Cardiac muscle cell (in vitro differentiated cells and primary cell): Measurements from ENCODE around the gene NECTIN2. TPM values are rescaled to one million over a fixed set of nuclear protein-coding genes. Genes with fewer than 3 reads are reported as not detected.

Experiments used
- DNase-seq, 2 donors: peaks; one replicate each; pipeline versions ENCODE4 v3.0.0 to v3.0.0-alpha.2; 2010 to 2017; ENCODE audit warnings: low read depth in 1 of 2, low spot score in 1 of 2
- H3K27ac ChIP-seq: fragments of 200-600 bp; sonication (generic); 2 replicates; pipeline ENCODE4 v1.5.1; 2016
- H3K27me3 ChIP-seq: fragments of 200-600 bp; sonication (generic); 2 replicates; pipeline ENCODE4 v1.6.0; 2016; ENCODE audit warnings: control low read depth
- H3K36me3 ChIP-seq: fragments of 200-600 bp; sonication (generic); 2 replicates; pipeline ENCODE4 v1.5.1; 2016; ENCODE audit warnings: control low read depth
- H3K4me1 ChIP-seq: fragments of 200-600 bp; sonication (generic); 2 replicates; pipeline ENCODE4 v1.8.1; 2017; ENCODE audit warnings: low read depth, mild to moderate bottlenecking, mixed run types
- H3K4me3 ChIP-seq: fragments of 200-600 bp; sonication (generic); 2 replicates; pipeline ENCODE4 v1.5.1; 2016; ENCODE audit warnings: mild to moderate bottlenecking
- H3K9me3 ChIP-seq: fragments of 200-600 bp; sonication (generic); 2 replicates; pipeline ENCODE4 v1.5.1; 2017; ENCODE audit warnings: low read depth, mild to moderate bottlenecking, control low read depth
- polyA plus RNA-seq: library from polyadenylated mRNA; unstranded; fragments of >200 nt; fragmentation: Nextera tagmentation; extraction: Ambion mirVana; gene quantifications from 2 replicates; pipeline ENCODE4 v1.2.1, GENCODE V29; 2016
- total RNA-seq: library from RNA; depleted of rRNA; stranded (reverse); fragments of >200 nt; gene quantifications from 2 replicates; pipeline ENCODE4 v1.2.3, GENCODE V29; 2016
- TF ChIP-seq, protein P1 (sequence below): IDR thresholded peaks from 2 replicates; pipeline ENCODE4 v1.5.1; 2012; ENCODE audit warnings: low read depth, mild to moderate bottlenecking, low read length

NECTIN2 gene
- total and polyA plus RNA-seq, 2 experiments from 2014 or later, result 144 to 156 TPM

DNA sequence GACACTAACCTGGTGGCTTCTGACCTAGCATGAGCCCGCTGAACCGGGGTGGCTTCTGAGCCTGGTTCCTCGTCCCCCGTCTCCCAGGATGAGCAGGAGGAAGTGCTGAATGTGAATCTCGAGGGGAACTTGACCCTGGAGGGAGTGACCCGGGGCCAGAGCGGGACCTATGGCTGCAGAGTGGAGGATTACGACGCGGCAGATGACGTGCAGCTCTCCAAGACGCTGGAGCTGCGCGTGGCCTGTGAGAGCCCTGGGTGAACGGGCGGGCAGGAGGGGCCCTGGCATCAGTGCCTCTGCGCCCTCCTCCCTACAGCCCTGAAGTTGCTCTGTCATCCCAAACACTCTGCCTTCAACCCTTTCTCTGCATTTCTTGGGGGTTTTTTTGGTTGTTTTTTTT, 31.6 kb upstream of the NECTIN2 start:
- no peaks in the 10 kb centered on the region for H3K27me3 ChIP-seq
- TF ChIP-seq, protein P1, sequence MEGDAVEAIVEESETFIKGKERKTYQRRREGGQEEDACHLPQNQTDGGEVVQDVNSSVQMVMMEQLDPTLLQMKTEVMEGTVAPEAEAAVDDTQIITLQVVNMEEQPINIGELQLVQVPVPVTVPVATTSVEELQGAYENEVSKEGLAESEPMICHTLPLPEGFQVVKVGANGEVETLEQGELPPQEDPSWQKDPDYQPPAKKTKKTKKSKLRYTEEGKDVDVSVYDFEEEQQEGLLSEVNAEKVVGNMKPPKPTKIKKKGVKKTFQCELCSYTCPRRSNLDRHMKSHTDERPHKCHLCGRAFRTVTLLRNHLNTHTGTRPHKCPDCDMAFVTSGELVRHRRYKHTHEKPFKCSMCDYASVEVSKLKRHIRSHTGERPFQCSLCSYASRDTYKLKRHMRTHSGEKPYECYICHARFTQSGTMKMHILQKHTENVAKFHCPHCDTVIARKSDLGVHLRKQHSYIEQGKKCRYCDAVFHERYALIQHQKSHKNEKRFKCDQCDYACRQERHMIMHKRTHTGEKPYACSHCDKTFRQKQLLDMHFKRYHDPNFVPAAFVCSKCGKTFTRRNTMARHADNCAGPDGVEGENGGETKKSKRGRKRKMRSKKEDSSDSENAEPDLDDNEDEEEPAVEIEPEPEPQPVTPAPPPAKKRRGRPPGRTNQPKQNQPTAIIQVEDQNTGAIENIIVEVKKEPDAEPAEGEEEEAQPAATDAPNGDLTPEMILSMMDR, result no peak
- no peak overlapping the region for H3K27ac ChIP-seq
- no peak for DNase-seq
- H3K4me1 ChIP-seq, result peaks cover 10% of the 10 kb centered on the region
- H3K9me3 ChIP-seq, result no peaks in the 10 kb centered on the region
- no peak overlapping the region for H3K4me3 ChIP-seq
- H3K36me3 ChIP-seq, result peaks cover 17% of the 10 kb centered on the region

DNA sequence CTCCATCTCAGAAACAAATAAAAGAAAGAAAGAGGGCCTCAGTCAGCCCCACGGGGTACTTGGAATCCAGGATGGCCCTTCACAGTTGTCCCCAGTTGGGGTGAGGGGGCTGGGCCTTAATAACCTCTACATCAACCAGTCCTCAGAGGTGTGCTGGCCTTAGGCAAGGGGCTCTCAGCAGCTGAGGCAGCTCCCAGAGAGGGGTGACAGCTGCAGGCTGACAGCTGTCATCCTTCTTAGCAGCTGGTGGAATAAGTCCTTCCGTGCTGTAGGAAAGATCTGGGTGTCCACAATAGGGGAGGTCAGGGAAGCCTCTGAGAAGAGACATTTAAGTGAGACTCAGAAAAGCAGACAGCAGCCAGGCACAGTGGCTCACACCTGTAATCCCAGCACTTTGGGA, 29.8 kb upstream of the NECTIN2 start:
- H3K4me3 ChIP-seq, result no peak overlapping the region
- H3K27me3 ChIP-seq, result no peaks in the 10 kb centered on the region
- no peaks in the 10 kb centered on the region for H3K9me3 ChIP-seq
- DNase-seq, result no peak
- peaks cover 9% of the 10 kb centered on the region for H3K4me1 ChIP-seq
- H3K27ac ChIP-seq, result no peak overlapping the region
- TF ChIP-seq, protein P1, result no peak
- peaks cover 17% of the 10 kb centered on the region for H3K36me3 ChIP-seq

DNA sequence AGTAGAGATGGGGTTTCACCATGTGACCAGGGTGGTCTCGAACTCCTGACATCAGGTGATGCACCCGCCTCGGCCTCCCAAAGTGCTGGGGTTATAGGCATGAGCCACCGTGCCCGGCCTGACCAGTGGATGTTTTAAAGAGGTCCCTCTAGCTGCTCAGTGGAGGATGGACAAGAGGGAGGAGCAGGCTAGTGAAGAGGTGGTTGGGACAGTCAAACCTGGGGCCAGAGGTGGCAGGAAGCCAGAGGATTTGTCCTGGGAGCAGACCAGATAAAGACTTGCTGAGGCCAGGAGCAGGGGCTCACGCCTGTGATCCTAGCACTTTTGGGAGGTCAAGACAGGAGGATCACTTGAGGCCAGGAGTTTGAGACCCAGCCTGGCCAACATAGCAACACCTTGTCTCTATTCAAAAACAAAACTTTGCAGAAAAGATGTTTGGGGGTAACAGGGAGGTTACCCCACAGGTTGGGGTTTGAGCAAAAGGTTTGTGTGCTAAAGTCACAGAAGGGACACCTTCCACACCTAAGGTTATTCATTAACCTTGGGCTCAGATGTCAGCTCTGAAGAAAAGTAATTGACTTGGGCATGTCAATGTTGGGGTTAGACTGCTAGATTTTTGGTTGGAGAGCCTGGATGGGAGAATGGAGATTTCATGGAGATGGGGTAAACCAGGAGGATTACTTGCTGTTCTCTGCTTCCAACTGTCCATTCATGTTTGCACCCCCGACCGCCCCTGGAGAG, 28.2 kb upstream of the NECTIN2 start:
- H3K27ac ChIP-seq, result no peak overlapping the region
- DNase-seq, result no peak
- TF ChIP-seq, protein P1, result no peak
- peaks cover 17% of the 10 kb centered on the region for H3K36me3 ChIP-seq
- no peak overlapping the region for H3K4me3 ChIP-seq
- peaks cover 21% of the 10 kb centered on the region for H3K4me1 ChIP-seq
- no peaks in the 10 kb centered on the region for H3K9me3 ChIP-seq
- H3K27me3 ChIP-seq, result no peaks in the 10 kb centered on the region

DNA sequence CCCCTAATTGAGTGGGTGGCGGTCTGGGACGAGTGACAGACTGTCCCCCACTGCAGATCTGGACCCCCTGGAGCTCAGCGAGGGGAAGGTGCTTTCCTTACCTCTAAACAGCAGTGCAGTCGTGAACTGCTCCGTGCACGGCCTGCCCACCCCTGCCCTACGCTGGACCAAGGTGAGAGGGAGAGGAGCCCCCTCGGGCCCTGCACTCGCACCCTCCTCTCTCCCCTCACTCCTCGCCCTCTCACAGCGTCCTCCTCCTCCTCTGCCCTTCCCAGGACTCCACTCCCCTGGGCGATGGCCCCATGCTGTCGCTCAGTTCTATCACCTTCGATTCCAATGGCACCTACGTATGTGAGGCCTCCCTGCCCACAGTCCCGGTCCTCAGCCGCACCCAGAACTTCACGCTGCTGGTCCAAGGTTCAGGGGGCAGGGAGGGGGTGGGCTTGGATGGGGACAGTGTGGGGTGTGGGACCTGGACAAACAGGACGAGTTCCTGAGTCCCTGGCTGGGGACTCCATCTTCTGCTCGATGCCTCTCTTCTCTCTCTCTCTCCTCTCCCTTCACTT, 27.5 kb upstream of the NECTIN2 start:
- TF ChIP-seq, protein P1, result no peak
- Histone ChIP-seq H3K27me3 (no peaks in the 10 kb centered on the region), H3K4me3 (no peak overlapping the region), H3K27ac (no peak overlapping the region), H3K4me1 (peaks cover 27% of the 10 kb centered on the region), H3K36me3 (peaks cover 12% of the 10 kb centered on the region), H3K9me3 (no peaks in the 10 kb centered on the region)
- no peak for DNase-seq

DNA sequence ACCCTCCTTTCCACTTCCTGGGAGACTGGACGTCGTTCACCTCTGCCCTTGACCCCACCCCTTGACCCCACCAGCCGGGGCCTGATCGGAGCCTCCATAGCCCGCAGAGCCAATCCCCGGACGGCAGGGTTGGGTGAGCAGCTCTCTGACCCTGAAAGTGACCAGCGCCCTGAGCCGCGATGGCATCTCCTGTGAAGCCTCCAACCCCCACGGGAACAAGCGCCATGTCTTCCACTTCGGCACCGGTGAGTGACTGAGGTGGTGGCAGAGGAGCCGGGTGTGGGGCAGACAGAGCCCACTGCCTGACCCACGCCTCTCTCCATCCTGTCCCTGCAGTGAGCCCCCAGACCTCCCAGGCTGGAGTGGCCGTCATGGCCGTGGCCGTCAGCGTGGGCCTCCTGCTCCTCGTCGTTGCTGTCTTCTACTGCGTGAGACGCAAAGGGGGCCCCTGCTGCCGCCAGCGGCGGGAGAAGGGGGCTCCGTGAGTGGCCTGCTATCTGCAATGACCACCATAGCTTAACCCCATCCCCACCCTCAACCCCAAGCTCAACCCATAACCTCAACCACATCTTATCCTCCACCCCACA, 26.8 kb upstream of the NECTIN2 start:
- peaks cover 28% of the 10 kb centered on the region for H3K4me1 ChIP-seq
- peaks cover 4% of the 10 kb centered on the region for H3K36me3 ChIP-seq
- TF ChIP-seq, protein P1, result no peak
- no peaks in the 10 kb centered on the region for H3K9me3 ChIP-seq
- H3K27ac ChIP-seq, result no peak overlapping the region
- no peak overlapping the region for H3K4me3 ChIP-seq
- DNase-seq, result no peak
- no peaks in the 10 kb centered on the region for H3K27me3 ChIP-seq
